HS-5 (cell line): ENCODE results near the gene AFAP1L1.

ENCODE experiments used
- DNase-seq: peaks from one replicate; pipeline ENCODE4 v3.0.0-alpha.2; 2012; ENCODE audit warnings: low read depth

Gene AFAP1L1

GRCh38 chr5:149284501-149284900 is 12.8 kb downstream of the AFAP1L1 start:
- DNase-seq, result no peak

GRCh38 chr5:149285153-149285552 is 13.5 kb downstream of the AFAP1L1 start:
- no peak for DNase-seq

DNA sequence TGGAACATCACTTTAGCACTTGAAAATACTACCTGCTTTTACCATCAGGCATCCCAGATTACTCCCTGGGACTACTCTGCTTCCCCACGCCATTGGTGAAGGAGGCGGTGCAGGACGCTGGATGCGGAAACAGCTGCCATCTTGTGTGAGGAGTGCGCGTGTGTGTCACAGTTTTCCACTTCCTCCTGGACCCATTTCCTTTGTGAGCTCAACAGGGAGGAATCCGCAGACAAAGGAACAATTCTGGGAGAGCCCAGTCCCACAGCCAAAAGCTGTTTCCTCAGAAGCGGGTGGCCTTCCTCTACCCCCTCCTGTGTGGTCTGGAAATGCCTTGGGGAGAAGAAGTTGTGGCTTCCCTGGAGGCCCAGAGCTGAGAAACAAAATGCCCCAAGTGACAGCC is 16.8 kb downstream of the AFAP1L1 start:
- no peak for DNase-seq

DNA sequence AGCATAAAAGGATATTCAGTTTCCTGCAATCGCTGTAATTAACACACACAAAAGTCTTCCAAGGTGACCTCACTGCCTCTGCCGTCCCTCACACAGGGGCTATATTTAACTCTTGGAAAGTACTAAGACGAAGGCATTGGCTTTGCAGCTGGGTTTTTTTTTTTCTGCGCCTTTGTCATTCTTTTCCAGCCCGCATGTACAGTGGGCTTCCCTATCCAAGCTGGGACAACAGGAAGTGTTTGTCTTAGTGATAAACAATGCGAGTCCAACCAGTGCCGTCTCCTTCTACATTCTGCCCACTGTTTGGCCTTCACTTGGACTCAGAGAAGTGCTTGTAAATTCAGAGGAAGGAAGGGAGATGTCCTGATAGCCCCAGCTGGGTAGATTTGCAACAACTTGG is 17.6 kb downstream of the AFAP1L1 start:
- no peak for DNase-seq

- no peak for DNase-seq
These were observed 23.5 kb downstream of the AFAP1L1 start for GRCh38 chr5:149294872-149295829.

GRCh38 chr5:149297340-149298025 is 25.8 kb downstream of the AFAP1L1 start:
- DNase-seq, result no peak

- no peak for DNase-seq
These were observed 26.5 kb downstream of the AFAP1L1 start for GRCh38 chr5:149298163-149298562.

GRCh38 chr5:149298842-149299404 is 27.3 kb downstream of the AFAP1L1 start:
- DNase-seq, result no peak

- no peak for DNase-seq
These were observed 27.9 kb downstream of the AFAP1L1 start for GRCh38 chr5:149299451-149300054.

GRCh38 chr5:149300441-149300840 is 28.8 kb downstream of the AFAP1L1 start:
- no peak for DNase-seq

- DNase-seq, result no peak
These were observed 29.5 kb downstream of the AFAP1L1 start for GRCh38 chr5:149301049-149301743.

DNA sequence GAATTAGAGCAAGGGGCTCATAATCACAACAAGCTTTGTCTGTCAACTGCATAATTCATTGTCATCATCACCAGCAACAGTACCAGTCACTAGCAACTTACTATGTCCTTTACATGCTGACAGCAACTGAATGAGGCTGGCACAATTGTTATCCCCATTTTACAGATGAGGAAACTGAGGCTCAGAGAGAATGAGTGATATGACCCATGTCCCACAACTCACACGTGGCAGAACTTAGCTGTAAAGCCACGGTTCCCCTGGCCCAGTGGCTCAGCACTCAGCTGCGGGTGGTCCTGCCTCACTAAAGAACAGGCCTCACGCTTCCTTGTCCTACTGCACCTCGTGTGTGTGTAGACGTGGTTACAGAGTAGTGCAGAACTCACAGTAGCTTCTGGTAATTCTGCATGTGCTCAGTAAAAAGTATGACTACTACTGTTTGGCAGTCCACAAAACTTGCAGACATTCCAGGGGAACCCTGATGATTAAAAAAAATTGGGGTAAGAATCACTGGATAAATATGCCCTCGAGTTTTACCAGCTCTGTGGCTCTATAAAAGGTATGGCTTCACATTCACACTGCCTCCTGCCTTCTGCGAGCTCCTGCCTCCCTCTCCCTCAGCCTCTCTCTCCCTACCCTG is 30.2 kb downstream of the AFAP1L1 start:
- DNase-seq, result no peak

DNA sequence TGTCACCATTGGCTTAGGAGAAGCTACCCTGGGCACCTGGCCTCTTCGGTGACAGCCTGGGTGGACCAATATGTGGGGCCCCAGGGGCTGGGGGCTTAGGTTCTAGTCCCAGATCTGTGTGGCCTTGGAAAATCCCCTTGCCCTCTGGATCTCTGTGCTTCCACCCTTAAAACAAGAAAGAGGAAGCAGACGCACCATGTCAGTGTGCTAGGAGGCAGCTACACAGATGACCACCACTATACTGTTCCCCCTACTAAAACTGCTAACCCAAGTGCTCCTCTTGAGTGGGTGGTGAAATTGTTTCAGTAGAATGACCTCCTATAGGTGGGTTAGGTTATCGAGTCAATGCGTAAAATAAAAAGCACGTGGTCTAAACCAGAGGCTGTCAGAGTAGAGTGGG is 31.0 kb downstream of the AFAP1L1 start:
- DNase-seq, result no peak

DNA sequence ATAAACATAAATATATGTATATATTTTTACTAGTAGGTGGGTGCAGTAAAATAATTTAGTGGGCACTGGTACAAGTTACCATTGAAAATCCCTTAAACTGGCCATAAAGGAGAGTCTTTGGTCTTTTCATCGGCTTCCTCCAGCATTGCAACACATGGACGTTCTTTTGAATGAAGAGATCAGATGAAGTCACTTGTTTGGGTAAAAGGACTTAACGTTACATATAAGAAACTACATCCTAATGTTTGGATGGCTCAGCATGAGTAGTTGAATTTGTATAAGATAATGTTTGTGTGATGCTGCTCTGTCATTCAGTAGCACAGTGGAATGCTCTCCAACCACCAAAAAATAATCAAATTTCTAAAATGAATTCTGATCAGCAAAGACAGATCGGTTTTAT is 31.6 kb downstream of the AFAP1L1 start:
- DNase-seq, result no peak

GRCh38 chr5:149304195-149305078 is 32.8 kb downstream of the AFAP1L1 start:
- no peak for DNase-seq

DNA sequence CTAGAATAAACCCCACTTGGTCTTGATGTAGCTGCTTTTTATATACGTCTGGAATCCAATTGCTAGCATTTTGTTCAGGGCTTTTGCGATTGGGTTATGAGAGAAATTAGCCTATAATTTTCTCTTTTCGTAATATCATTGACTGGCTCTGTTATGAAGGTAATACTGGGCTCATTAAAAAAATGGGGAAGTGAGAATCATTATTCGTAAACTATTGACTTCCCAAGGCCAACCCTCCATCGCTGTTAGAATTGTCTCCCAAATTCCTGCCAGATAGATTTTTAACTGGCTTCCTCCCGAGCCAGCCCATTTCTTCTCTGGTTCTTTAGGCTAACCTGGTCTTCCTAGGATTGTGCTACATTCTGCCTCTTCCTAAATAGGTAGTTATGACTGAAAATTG is 37.7 kb downstream of the AFAP1L1 start:
- no peak for DNase-seq

GRCh38 chr5:149310488-149310887 is 38.8 kb downstream of the AFAP1L1 start:
- DNase-seq, result no peak

GRCh38 chr5:149310947-149311658 is 39.4 kb downstream of the AFAP1L1 start:
- DNase-seq, result no peak

GRCh38 chr5:149313151-149313841 is 41.6 kb downstream of the AFAP1L1 start:
- DNase-seq, result no peak
